GM21825 (cell line): ENCODE results near the gene CASP12.
A peak's percentile ranks its signal among the peaks of the same experiment; 100 is the strongest.

Experiments used
- ATAC-seq: cut with Tn5 transposase; IDR thresholded peaks from one replicate; pipeline ENCODE4 v1.9.1; 2021; ENCODE audit warnings: mild to moderate bottlenecking, moderate library complexity; ENCODE audit not compliant: unreplicated experiment

CASP12 gene

DNA sequence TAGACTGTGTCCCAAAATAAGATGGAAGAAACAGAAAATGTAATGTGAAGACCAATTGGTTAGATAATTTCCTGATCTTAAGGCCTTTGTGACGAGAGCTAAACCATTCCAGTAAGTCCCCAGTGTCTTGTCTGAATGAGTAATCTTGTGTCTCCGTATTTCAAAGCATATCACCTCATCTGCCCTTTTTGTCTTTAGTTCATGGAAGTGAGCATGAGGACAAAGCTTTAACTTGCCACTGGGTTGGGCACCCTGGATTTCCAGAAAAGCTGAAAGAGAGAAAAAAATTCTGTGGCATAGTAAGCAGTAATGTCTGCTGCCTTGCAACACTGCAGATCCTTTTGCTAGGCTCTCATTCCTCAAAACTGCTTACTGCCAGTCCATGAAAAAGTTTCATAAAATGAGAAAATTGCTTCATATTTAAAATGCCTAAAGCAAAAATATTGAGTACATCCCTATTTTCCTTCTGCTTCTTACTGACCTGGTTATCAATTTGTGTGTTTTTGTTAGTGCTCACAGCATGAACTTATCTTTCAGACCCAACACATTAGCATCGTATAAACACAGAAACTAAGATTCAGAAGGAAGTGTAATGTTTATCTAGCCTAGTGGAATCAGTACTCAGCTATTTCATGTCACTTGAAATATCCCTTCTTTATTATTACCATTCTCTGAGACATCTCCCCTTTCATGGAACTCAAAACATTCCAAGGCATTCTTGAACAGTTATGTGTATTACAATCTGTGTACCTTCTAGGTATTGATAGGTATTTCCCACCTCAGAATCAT is 5.3 kb downstream of the CASP12 start:
- no peak for ATAC-seq

DNA sequence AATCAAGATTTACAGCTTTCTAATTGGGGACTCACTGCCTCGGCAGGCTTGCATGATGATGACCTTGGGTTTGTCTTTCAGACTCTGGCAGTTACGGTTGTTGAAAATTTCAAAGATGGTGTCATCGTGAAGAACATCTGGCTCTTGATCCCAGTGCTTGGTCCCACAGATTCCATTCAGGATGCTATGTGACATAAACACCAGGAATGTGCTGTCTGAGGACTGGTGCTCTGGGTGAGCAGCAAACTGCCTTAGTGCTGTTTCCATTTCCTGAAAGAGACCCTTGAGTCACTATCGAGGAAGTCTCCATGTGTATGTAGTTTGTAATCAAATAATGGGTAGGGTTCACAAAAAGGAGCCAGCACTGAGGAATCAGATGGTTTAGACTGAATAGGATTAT is 7.1 kb downstream of the CASP12 start:
- ATAC-seq = no peak

GRCh38 chr11:104883342-104883741 is 14.9 kb downstream of the CASP12 start:
- no peak for ATAC-seq

DNA sequence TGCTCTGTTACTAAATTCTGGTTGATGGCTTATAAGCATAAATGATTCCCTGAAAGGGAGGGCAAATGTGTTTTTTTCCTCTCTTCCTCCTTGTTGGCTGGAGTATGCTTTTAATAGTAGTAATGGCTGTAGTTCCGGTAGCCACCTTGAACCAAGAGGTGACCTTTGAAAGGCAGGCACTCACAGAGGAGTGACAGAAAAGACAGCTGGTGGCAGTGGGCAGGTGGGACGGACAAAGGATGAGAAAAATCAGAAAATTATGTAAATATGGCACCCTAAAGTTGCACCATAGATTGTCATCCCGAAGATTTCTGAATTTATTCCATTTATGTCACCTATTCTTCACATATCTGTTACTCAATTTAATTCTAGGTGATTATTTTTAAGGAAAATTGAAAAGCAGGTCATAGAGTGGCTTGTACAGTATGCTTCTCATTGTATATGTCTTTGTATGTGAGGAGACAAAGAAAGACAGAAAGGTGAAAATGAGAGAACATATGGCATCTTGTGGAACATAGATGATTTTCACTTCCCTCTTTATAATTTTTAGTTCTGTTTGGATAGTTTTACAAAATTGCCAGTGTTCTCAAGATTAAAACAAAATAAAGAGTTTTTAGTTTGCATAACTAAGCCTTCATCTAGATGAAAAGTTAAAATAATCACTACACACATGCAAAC is 17.0 kb downstream of the CASP12 start:
- peak; percentile 87 for ATAC-seq

DNA sequence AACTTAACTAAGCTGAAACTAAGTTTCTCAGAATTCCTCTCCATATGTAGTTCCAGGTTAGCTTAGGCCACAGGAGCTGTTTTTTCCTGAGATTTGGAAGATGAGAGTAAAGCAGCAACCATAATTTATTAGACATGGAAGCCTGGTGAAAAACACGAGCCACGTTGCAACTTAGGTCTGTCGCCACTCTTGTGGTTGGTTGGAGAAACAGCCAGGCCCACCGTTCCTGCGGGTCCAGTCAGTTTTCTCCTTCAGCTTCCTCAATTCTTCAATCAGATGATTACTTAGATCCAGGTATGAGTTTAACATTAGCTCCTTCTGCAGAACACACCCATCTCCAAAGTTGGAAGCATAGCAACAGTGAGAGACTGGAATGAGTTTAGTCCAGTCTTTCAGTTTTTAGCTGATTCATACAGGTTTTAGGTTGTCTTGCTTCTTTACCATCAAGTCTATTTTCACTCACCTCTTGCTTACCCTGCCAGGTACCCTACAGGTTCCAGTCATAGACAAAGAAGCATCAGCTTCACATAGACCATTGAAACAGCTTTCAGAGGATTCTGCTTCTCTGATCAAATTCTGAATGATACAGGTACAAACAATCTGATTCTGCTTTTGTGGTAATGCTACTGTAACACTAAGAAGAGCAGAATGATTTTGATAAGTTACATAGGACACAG is 18.6 kb downstream of the CASP12 start:
- ATAC-seq = no peak

DNA sequence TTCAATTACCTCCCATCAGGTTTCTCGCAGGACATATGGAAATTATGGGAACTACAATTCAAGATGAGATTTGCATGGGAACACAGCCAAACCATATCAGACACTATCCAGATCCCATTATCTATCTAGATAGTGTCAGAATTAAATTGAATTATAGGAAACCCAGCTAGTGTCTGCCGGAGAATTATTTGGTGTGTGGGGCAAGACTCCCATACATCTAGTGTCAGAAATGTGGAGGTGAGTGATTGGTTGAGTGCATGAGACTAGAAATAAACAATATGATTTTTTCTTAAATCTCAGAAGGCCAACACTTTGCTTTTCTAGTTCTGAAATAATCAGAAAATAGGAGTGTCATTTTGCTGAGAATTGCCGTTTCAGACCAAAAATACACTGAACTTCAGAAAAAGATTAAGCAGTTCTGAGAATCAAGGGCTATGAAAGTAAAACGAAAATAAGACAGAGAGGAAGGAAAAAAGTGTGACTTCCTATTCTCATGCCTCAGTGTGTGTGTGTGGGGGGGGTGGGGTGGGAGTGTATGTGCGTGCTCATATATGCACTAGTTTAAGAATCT is 21.3 kb downstream of the CASP12 start:
- no peak for ATAC-seq

DNA sequence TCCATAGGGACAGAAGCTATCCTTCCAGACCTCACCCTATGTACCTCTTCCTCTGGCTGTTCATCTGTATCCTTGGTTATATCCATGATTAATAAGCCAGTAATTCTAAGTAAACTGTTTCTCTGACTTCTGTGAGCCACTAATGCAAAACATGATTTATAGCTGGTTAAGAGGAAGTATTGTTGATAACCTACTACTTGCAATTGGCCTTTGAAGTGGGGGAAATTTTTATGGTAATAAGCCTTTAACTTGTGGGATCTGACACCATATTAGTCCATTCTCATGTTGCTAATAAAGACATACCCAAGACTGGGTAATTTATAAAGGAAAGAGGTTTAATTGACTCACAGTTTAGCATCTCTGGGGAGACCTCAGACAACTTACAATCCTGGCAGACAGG is 21.9 kb downstream of the CASP12 start:
- no peak for ATAC-seq

GRCh38 chr11:104873252-104873651 is 25.0 kb downstream of the CASP12 start:
- no peak for ATAC-seq

DNA sequence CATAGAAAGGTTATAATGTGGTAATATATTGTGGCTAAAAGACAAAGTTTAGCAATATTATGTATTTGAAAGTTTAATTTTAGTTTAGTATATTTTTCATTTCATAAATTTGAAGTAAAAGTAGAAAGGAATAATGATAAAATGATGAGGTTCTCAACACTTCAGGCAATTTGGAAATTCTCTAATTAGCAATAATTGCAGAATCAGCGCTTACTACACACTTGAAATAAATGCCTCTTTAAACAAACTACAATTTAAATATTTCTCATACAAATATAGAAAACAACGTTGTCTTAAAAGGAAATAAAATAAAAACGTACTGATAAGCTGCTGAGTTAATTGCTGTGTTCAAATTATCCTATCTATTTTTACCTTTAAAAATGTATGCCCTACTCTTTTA is 25.9 kb downstream of the CASP12 start:
- no peak for ATAC-seq

GRCh38 chr11:104870910-104871309 is 27.4 kb downstream of the CASP12 start:
- no peak for ATAC-seq

DNA sequence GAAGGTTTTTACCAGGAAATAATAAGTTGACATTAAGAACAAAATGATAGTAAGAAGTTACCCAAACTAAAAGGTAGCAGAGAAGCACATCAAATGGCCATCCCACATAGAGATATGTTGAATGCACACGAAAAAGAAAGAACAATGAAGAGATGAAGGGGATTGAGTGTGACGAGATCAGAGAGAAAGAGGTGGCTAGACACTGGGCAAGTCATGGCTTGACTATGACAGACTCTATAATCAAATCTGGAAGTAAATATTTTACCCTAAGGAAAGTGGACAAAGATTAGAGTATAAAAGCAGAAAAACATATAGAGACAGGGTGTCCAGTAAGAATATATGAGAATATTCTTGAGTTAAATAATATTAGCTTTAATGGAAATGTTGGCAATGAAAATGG is 31.4 kb downstream of the CASP12 start:
- ATAC-seq = no peak

DNA sequence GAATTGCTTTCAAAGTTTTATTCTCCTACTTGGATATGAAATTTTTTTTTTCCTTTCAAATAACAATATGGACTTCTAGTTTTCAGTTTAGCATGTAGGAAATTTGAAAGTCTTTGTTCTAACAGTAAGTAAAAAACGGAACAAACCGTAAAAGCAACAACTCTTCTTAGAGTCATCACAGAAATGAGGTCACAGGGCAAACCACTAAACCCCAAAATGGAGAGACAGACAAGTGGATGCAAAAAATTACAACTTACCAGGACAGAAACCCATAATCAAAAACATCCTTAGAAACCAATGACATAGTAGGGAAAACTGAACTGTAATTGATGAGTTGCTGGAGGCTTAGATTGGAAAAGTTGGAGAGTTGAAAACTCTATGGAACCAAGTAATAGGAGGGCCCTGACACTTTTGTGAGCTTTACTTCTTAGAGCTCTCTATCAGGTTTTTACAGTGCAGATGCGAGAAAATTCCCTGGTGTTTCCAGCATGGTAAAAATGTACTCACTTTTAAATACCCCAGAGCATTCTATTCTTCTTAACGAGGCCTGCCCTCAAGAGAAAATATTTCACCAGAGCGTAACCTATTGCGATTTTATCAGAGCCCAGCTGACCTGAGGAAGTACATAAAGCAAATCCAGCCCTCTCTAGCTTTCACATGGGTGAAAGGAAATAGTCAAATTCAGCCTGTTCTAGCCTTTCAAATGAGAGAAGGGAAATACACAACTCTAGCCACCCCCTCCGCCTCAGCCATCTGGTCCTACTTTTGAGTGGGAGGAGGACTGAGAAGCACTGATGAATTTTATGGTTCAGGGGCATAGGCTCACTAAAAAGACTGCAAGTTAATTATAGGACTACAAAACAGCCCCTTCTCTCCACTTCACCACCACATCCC is 39.1 kb downstream of the CASP12 start:
- ATAC-seq = no peak

GRCh38 chr11:104856607-104857006 is 41.7 kb downstream of the CASP12 start:
- no peak for ATAC-seq

DNA sequence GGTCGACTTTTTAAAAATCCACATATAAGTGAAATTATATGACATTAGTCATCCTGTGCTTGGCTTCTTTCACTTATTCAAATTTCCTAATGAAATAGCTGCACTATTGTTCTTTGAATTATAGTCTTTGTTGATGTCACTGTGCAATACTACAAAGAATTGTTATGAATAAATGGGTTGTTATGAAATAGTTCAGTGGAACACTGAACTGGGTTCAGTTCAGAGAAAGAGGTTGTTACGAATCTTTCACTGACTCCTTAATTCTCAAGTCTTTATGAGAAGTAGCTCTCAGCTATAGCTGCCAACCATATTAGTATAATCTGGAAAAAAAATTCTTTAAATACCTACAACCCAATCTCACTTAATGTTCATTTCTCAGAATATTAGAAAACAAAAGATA is 42.3 kb downstream of the CASP12 start:
- no peak for ATAC-seq

- ATAC-seq = no peak
Measured at GRCh38 chr11:104853276-104853675, 45.0 kb downstream of the CASP12 start.

DNA sequence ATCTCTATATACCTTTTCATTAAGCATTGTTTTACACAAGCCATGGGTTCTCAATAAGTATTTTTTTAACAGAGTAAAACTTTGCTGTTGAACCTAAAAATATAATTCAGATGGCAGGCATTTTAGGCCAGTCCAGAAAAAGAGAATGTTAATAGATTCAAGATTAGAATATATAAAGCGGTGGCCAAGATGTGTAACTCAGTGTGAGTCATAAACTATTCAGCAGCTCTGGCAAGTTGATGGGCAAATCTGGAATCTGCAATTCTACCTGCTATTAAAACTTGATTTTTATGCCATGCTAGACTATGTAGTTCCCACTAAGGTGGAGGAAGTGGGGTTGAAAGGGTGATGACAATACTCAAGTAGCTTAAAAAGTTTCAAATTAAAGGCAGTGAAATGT is 45.4 kb downstream of the CASP12 start:
- no peak for ATAC-seq

- ATAC-seq = no peak
Measured at GRCh38 chr11:104846216-104846615, 52.0 kb downstream of the CASP12 start.

- no peak for ATAC-seq
Measured at GRCh38 chr11:104844451-104844850, 53.8 kb downstream of the CASP12 start.

DNA sequence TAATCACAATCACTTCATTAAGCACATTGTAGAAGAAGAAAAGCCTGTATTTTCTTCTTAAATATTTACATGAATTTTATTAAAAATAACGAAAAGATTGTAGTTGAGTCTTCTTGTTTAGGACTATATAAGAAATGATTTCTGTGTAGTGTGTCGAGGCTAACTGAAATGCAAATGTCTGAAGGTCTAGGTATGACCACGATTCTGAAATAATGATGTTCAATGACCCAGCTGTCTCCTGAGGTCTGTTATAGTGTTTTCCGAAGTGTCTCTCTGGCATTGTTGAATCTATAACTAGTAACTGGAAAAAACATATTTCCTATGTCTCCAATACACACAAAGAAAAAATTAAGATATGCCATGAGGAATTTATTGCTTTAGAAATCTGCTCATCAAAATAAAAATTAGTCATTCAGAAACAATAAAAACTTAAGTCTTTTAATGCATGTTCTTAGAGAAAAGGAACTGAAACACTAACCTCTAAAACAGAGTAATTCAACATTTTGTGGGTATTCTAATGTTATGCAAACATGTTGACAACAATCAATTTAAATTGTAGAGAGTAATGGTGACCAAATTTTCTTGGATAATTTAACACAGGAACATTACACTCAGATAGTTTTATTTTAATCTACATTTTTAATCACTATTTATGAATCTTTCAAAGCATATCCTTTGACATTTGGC is 55.0 kb downstream of the CASP12 start:
- ATAC-seq = no peak

- no peak for ATAC-seq
Measured at GRCh38 chr11:104841973-104842525, 56.2 kb downstream of the CASP12 start.
